GM12878 (cell line): ENCODE results near the gene TMPRSS7. TPM values are rescaled to one million over a fixed set of nuclear protein-coding genes. Genes with fewer than 3 reads are reported as not detected.

Source experiments
- FOXK2 ChIP-seq: fragments of 450-650 bp; IDR thresholded peaks from 2 replicates; pipeline ENCODE4 v1.6.1; 2017; ENCODE audit warnings: mild to moderate bottlenecking, moderate library complexity
- GABPA ChIP-seq: IDR thresholded peaks from 2 replicates; pipeline ENCODE4 v1.6.1; 2014; ENCODE audit warnings: antibody characterized with exemption, low read depth, mild to moderate bottlenecking, inconsistent platforms
- MEF2A ChIP-seq: IDR thresholded peaks from 2 replicates; pipeline ENCODE4 v1.6.1; 2011; ENCODE audit warnings: low read depth, mild to moderate bottlenecking, low read length, moderate library complexity; ENCODE audit not compliant: insufficient read depth
- NFYB ChIP-seq: IDR thresholded peaks from 2 replicates; pipeline ENCODE4 v1.6.1; 2011; ENCODE audit warnings: low read depth, mild to moderate bottlenecking, low read length, improper control_type of control experiment, moderate library complexity; ENCODE audit not compliant: insufficient read depth
- PAX5 ChIP-seq: IDR thresholded peaks from 2 replicates; pipeline ENCODE4 v1.6.1; 2011; ENCODE audit warnings: low read depth, low read length, borderline replicate concordance
- POLR2A ChIP-seq: IDR thresholded peaks from 2 replicates; pipeline ENCODE4 v1.6.1; 2011; ENCODE audit warnings: low read depth, mild to moderate bottlenecking, low read length
- POLR2AphosphoS2 ChIP-seq: IDR thresholded peaks from 2 replicates; pipeline ENCODE4 v1.6.1; 2011; ENCODE audit warnings: low read depth, mild to moderate bottlenecking, low read length, improper control_type of control experiment, moderate library complexity
- SIX5 ChIP-seq: IDR thresholded peaks from 2 replicates; pipeline ENCODE4 v1.6.1; 2011; ENCODE audit warnings: mild to moderate bottlenecking, low read depth, low read length, moderate library complexity; ENCODE audit not compliant: severe bottlenecking
- TAF1 ChIP-seq: IDR thresholded peaks from 2 replicates; pipeline ENCODE4 v1.6.1; 2011; ENCODE audit warnings: mild to moderate bottlenecking, low read depth, low read length, borderline replicate concordance
- WRNIP1 ChIP-seq: IDR thresholded peaks from 2 replicates; pipeline ENCODE4 v1.6.1; 2011; ENCODE audit warnings: low read depth, low read length, improper control_type of control experiment, borderline replicate concordance
- YY1 ChIP-seq: IDR thresholded peaks from 2 replicates; pipeline ENCODE4 v1.6.1; 2011; ENCODE audit warnings: low read depth, mild to moderate bottlenecking, low read length
- ZNF207 ChIP-seq: fragments of 450-650 bp; IDR thresholded peaks from 2 replicates; pipeline ENCODE4 v1.6.1; 2014; ENCODE audit warnings: antibody characterized with exemption, mild to moderate bottlenecking, borderline replicate concordance
- polyA plus RNA-seq, 11 experiments: library from polyadenylated mRNA; depleted of rRNA in 4 of 11; unstranded in 6 of 11; stranded (reverse) in 5 of 11; fragments of >200 nt; fragmentation: Nextera tagmentation in 4 of 11; fragmentation: Illumina TruSeq in 1 of 11; extraction: Ambion mirVana in 4 of 11; extraction: Trizol in 1 of 11; gene quantifications; 1 replicate in 1 of 11; 2 replicates in 10 of 11; pipeline versions ENCODE4 v1.2.1 to v1.2.3, GENCODE V29; 2011 to 2016; ENCODE audit warnings: inconsistent platforms in 2 of 11, missing spikeins in 2 of 11, low read depth in 1 of 11
- total RNA-seq, 4 experiments: library from RNA; depleted of rRNA in 3 of 4; stranded (reverse); fragments of >200 nt in 3 of 4; fragmentation: Illumina TruSeq in 1 of 4; extraction: Trizol in 1 of 4; gene quantifications; 2 replicates each; pipeline versions ENCODE4 v1.2.1 to v1.2.3, GENCODE V29; 2013 to 2021
- TF ChIP-seq, protein P1 (sequence below): fragments of 450-650 bp; IDR thresholded peaks from 2 replicates; pipeline ENCODE4 v1.6.1; 2017; ENCODE audit warnings: mild to moderate bottlenecking, moderate library complexity

Gene TMPRSS7
- total and polyA plus RNA-seq, 10 of the 15 experiments (the other 5 are each of a cell fraction or from before 2014, with no cell fraction given) = 0.03 TPM; not detected in 9

DNA sequence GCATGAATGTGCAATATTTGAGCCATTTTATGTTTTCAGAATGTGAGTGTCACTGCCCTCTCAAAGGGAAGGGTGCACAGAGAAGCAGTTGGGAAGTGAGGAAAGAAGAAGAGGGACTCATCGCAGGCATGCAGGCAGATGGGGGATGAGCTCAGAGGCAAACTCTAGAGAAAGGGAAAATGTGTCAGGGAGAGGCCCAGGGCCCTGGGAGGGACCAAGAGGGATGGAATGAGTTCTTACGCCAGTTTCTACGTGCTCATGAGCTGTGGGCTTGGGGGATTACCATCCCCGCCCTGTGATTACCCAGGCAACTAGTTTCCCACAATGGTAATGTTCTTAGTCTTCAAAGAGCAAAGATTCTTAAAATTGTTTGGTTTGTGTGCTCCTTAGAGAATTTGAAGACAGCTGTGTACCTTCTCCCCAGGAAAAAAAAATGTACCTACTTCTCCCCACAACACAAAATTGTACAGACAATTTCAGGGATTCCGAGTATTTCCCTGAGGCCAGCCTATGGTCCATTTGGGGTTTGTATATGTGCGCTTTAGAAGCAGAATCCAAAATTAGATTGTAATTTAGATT is 80.7 kb downstream of the TMPRSS7 start (continued):
- TF ChIP-seq, protein P1, sequence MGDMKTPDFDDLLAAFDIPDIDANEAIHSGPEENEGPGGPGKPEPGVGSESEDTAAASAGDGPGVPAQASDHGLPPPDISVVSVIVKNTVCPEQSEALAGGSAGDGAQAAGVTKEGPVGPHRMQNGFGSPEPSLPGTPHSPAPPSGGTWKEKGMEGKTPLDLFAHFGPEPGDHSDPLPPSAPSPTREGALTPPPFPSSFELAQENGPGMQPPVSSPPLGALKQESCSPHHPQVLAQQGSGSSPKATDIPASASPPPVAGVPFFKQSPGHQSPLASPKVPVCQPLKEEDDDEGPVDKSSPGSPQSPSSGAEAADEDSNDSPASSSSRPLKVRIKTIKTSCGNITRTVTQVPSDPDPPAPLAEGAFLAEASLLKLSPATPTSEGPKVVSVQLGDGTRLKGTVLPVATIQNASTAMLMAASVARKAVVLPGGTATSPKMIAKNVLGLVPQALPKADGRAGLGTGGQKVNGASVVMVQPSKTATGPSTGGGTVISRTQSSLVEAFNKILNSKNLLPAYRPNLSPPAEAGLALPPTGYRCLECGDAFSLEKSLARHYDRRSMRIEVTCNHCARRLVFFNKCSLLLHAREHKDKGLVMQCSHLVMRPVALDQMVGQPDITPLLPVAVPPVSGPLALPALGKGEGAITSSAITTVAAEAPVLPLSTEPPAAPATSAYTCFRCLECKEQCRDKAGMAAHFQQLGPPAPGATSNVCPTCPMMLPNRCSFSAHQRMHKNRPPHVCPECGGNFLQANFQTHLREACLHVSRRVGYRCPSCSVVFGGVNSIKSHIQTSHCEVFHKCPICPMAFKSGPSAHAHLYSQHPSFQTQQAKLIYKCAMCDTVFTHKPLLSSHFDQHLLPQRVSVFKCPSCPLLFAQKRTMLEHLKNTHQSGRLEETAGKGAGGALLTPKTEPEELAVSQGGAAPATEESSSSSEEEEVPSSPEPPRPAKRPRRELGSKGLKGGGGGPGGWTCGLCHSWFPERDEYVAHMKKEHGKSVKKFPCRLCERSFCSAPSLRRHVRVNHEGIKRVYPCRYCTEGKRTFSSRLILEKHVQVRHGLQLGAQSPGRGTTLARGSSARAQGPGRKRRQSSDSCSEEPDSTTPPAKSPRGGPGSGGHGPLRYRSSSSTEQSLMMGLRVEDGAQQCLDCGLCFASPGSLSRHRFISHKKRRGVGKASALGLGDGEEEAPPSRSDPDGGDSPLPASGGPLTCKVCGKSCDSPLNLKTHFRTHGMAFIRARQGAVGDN = peak; percentile 67
- TF ChIP-seq PAX5 = peak; percentile 77; the same call in 1 of the 2 replicates
- TF ChIP-seq WRNIP1 = no peak
- TF ChIP-seq GABPA = no peak
- TF ChIP-seq ZNF207 = no peak; the same call in 1 of the 2 replicates
- peak; percentile 52; the same call in 1 of the 2 replicates for TF ChIP-seq MEF2A
- no peak for TF ChIP-seq FOXK2
- TF ChIP-seq SIX5 = no peak
- TF ChIP-seq YY1 = 0 out of 2 replicates have a peak, but pooled peaks have one; percentile 24
- TF ChIP-seq NFYB = no peak
- peak; percentile 63 for TF ChIP-seq POLR2A
- no peak for TF ChIP-seq TAF1
- TF ChIP-seq POLR2AphosphoS2 = peak; percentile 48; the same call in 1 of the 2 replicates
